Amniotic stem cell (primary cell): ENCODE measurements around the gene F12.
"Not testable (repeated sequence)": the region's sequence is repeated elsewhere in the genome, so short reads cannot be mapped to it uniquely, and the experiment has no call there.

Experiments used
- DNase-seq: peaks from one replicate; lab custom pipeline; 2025; lab: John Stamatoyannopoulos, UW

F12 gene

DNA sequence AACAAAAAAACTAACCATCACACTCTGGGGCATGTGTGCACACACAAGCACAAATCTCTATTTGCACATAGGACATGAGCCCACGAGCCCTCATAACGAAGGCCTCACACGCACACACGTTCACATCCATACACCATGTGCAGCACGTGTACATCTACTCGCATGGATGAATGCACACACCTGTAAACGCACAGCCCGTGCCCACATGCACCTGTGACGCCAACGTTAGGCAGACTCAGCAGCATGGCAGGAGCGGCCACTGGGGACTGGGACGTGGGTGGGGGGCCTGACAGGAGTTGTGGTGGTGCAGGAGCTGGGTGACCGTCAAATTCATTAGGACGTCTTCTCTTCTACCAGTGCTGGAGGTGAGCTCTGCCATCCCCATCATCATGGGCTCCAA, 22.0 kb downstream of the F12 start:
- DNase-seq, result no peak

- no peak for DNase-seq
Measured at GRCh38 chr5:177386542-177386941, 22.8 kb downstream of the F12 start.

GRCh38 chr5:177385720-177386119, 23.6 kb downstream of the F12 start:
- DNase-seq, result no peak

DNA sequence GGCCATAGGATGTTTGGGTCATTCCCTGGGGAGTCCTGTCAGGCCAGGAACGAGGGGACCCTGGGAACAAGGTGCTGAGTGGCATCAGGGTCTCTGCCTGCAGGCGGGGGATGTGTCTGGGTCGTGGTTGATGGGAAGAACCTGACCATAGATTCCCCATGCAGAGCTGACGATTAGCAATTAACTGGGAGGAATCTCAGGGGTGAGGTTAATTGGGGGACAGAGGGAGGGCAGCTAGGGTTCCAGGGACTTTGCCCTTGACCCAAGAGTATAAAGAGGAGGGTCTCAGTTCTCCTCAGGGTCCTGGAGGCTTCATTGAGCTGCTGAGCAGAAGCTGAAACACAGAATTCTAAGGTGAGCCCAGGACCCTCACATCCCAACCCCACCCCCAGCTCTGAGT, 25.2 kb downstream of the F12 start, which contains the start of gene SLC34A1:
TSS of gene SLC34A1 (plus strand) at position 301 of the 400 bp plus-strand sequence. CDS start 1,308 bp downstream, outside the sequence.
- no peak for DNase-seq

GRCh38 chr5:177383181-177383580, 26.2 kb downstream of the F12 start:
- no peak for DNase-seq

- DNase-seq, result no peak
Measured at GRCh38 chr5:177382423-177383029, 26.8 kb downstream of the F12 start.

GRCh38 chr5:177380805-177381126, 28.6 kb downstream of the F12 start:
- DNase-seq, result no peak

- peak; percentile 73 for DNase-seq
Measured at GRCh38 chr5:177378884-177379883, 30.2 kb downstream of the F12 start.

GRCh38 chr5:177377851-177378776, 31.2 kb downstream of the F12 start:
- no peak for DNase-seq

DNA sequence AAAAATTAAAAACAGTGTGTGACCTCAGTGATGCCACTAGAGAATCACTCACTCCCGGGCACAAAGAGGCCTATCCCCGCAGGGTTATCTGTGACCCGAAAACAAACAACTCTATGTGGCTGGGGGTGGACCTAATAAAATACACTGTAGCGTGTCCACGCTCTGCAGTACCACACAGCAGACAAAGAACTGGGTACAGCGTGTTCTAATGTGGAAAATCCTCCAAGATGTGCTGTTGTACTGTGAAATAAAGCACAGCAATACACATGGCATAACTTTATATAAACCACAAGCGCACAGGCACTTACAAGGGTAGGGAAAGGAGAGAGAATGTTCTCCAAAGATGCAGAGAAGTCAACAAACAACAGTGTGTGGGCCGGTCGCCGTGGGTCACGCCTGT, 33.3 kb downstream of the F12 start:
- DNase-seq, result no peak

- DNase-seq, result not testable (repeated sequence)
Measured at GRCh38 chr5:177375516-177375915, 33.8 kb downstream of the F12 start.

- no peak for DNase-seq
Measured at GRCh38 chr5:177374211-177374610, 35.2 kb downstream of the F12 start.

GRCh38 chr5:177373806-177374205, 35.6 kb downstream of the F12 start:
- no peak for DNase-seq

DNA sequence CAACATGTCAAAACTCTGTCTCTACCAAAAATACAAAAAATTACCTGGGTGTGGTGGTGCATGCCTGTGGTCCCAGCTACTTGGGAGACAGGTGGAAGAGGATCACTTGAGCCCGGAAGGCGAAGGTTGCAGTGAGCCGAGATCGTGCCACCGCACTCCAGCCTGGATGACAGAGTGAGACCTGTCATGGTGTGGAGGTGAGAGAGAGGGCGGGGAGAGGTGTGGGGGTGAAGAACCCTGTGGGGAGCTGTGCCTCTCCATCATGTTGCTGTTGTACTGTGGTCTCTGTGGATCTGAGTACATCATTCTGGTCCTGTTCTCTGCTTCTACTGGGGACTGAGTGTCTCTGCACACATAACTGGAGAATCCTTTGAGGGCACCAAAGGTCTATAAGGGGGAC, 36.5 kb downstream of the F12 start:
- DNase-seq, result no peak

GRCh38 chr5:177372034-177372896, 37.1 kb downstream of the F12 start:
- no peak for DNase-seq

DNA sequence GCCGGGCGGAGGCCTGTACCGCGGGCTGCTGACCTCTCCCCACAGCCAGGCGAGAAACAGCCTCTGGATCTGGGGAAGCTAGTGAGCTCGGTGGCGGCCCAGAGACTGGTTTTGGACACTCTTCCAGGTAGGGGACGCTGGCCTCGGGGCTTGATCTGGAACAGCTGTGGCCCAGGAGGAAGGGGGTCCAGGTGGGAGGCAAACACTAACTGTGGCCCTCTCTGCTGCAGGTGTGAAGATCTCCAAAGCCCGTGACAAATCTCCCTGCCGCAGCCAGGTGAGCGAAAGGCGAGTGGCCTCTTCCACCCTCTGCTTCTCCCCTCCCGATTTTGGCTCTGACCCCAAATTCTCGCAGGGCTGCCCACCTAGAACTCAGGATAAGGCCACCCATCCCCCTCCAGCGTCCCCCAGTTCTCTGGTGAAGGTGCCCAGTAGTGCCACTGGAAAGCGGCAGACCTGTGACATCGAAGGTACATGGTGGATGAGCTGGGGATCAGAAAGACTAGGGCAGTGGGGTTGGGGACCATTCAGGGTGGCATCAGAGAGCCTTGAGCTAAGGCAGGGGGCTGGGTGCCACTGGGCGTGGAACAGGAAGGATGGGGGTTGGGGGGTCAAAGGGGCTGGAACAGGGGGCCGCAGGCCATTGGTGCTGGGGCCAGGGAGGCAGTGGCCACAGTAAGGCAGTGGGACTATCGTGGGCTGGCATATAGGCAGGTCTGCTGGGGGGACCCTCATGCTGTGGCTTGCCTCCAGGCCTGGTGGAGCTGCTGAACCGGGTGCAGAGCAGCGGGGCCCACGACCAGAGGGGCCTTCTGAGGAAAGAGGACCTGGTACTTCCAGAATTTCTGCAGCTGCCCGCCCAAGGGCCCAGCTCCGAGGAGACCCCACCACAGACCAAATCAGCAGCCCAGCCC, 38.0 kb downstream of the F12 start:
- DNase-seq, result no peak

- peak; percentile 82 for DNase-seq
Measured at GRCh38 chr5:177370488-177371119, 38.8 kb downstream of the F12 start.

- DNase-seq, result no peak
Measured at GRCh38 chr5:177369645-177370440, 39.5 kb downstream of the F12 start.
